ENCODE results near the gene MAD1L1.

DNA sequence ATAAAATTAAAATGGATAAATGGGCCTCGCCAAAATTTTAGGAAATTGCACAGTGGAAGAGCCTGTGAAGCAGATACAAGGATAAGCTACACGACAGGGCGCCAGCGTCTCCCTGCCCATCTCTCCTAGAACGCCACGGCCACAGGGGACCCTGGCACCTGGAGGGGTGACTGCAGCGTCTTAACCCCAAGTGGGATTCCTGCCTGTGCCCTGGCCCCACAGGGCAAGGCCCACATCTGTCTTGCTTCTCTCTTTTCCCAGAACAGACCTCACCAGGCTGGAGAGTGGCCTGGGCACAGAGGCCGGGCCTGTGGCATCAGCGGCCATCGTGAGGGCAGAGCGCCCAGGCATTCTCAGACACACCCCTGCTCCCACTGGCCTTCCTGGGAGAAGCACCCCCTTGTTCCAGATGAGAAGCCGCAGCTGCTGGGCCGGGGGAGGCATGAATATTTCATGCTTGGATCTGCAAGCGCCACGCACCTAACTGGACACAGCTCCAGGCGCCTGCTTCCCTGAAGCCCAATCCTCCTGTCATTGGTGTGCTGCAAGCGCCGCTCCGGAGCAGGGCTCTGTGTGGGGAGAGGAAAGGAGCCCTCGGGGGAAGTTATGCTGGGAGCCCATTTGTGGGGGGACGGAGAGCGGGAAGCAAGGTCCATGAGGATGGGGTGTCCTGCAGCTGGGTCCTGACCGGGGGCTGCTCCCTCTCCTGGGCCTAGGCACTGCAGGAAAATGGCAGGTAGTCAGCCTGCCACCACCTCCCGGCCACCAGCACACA is 409.2 kb downstream of the MAD1L1 start:
- TF ChIP-seq BHLHE40 (IDR thresholded peaks at IDR 0.05; ENCODE audit: low read depth, low read length) (no peak), SMC3 (IDR thresholded peaks at IDR 0.05; ENCODE audit: low read depth, low read length) (no peak), RFX5 (IDR thresholded peaks at IDR 0.05; ENCODE audit: low read depth, low read length) (no peak), POLR2A (IDR thresholded peaks at IDR 0.05; ENCODE audit: low read depth, low read length) (no peak), MAFK (IDR thresholded peaks at IDR 0.05; ENCODE audit: low read depth, low read length) (no peak), RAD21 (IDR thresholded peaks at IDR 0.05; ENCODE audit: low read length) (no peak), FOS (IDR thresholded peaks at IDR 0.05; ENCODE audit: low read depth, low read length) (no peak), CEBPB (IDR thresholded peaks at IDR 0.05; ENCODE audit: low read depth, low read length) (no peak), MXI1 (IDR thresholded peaks at IDR 0.05; ENCODE audit: borderline replicate concordance, low read depth, low read length) (no peak)
- TF ChIP-seq, protein P1, sequence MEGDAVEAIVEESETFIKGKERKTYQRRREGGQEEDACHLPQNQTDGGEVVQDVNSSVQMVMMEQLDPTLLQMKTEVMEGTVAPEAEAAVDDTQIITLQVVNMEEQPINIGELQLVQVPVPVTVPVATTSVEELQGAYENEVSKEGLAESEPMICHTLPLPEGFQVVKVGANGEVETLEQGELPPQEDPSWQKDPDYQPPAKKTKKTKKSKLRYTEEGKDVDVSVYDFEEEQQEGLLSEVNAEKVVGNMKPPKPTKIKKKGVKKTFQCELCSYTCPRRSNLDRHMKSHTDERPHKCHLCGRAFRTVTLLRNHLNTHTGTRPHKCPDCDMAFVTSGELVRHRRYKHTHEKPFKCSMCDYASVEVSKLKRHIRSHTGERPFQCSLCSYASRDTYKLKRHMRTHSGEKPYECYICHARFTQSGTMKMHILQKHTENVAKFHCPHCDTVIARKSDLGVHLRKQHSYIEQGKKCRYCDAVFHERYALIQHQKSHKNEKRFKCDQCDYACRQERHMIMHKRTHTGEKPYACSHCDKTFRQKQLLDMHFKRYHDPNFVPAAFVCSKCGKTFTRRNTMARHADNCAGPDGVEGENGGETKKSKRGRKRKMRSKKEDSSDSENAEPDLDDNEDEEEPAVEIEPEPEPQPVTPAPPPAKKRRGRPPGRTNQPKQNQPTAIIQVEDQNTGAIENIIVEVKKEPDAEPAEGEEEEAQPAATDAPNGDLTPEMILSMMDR (conservative IDR thresholded peaks at IDR 0.05; ENCODE audit: low read depth, low read length): no peak
- TF ChIP-seq, protein P2, sequence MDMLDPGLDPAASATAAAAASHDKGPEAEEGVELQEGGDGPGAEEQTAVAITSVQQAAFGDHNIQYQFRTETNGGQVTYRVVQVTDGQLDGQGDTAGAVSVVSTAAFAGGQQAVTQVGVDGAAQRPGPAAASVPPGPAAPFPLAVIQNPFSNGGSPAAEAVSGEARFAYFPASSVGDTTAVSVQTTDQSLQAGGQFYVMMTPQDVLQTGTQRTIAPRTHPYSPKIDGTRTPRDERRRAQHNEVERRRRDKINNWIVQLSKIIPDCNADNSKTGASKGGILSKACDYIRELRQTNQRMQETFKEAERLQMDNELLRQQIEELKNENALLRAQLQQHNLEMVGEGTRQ (IDR thresholded peaks at IDR 0.05; ENCODE audit: low read depth, low read length): no peak
